ENCODE measurements around the gene UHRF2. TPM values are rescaled to one million over a fixed set of nuclear protein-coding genes. Genes with fewer than 3 reads are reported as not detected.

UHRF2 gene
- total RNA-seq, 2 donors from 2014 or later, result 15.2 TPM

DNA sequence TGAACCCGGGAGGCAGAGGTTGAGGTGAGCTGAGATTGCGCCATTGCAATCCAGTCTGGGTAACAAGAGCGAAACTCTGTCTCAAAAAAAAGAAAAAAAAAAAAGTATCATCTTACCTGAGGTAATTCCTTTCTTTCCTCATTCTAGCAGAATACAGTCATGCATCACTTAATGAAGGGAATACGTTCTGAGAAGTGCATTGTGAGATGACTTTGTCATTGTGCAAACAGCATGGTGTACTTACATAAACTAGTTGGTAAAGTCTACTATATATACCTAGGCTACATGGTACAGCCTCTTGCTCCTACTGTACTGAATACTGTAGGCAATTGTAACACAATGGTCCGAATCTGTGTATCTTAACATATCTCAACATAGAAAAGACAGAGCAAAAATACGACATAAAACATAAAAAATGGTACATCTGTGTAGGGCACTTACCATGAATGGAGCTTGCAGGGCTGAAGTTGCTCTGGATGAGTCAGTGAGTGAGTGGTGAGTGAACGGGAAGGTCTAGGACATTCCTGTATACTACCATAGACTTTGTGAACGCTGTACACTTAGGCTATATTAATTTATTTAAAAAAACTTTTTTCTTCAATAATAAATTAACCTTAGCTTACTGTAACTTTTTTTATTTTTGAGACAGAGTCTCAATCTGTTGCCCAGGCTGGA lies 132.2 kb downstream of the UHRF2 start:
- H3K27ac ChIP-seq, result no peak overlapping the region
- no peaks in the 10 kb centered on the region for H3K27me3 ChIP-seq
- no peak for DNase-seq (ENCODE audit: low spot score)

GRCh38 chr9:6549106-6549800 lies 136.3 kb downstream of the UHRF2 start:
- H3K9me3 ChIP-seq, result no peaks in the 10 kb centered on the region
- no peaks in the 10 kb centered on the region for H3K27me3 ChIP-seq
- H3K4me1 ChIP-seq, result no peaks in the 10 kb centered on the region
- no peak overlapping the region for H3K4me3 ChIP-seq
- no peak for TF ChIP-seq CTCF (IDR thresholded peaks at IDR 0.05)
- DNase-seq (ENCODE audit: low spot score), result no peak
- H3K36me3 ChIP-seq, result no peaks in the 10 kb centered on the region
- no peak overlapping the region for H3K27ac ChIP-seq

More for the DNA sequence above, 132.2 kb downstream of the UHRF2 start:
- no peak overlapping the region for H3K4me3 ChIP-seq
- TF ChIP-seq CTCF (IDR thresholded peaks at IDR 0.05), result no peak
- no peaks in the 10 kb centered on the region for H3K36me3 ChIP-seq
- H3K4me1 ChIP-seq, result no peaks in the 10 kb centered on the region
- no peaks in the 10 kb centered on the region for H3K9me3 ChIP-seq

DNA sequence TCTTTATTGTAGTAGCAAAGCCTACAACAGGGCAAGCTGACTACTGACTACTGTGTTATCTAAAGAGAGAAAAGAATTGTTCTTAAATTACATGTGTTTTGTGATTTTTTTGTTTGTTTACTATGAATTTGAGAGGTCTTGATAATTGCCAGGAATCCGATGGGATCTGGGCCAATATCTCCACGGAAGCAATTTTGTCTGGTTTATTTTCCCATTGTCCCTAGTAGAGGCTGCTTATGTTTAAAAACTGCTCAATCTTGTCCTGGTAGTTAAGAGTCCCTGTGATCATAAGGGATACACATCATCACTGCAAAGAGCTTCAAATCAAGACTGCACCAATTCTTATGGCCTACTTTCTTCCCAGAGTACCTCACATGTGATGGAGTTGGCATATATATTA lies 138.1 kb downstream of the UHRF2 start:
- Histone ChIP-seq H3K4me3 (no peak overlapping the region), H3K36me3 (no peaks in the 10 kb centered on the region), H3K27ac (no peak overlapping the region), H3K27me3 (no peaks in the 10 kb centered on the region), H3K9me3 (no peaks in the 10 kb centered on the region), H3K4me1 (no peaks in the 10 kb centered on the region)
- no peak for DNase-seq (ENCODE audit: low spot score)
- TF ChIP-seq CTCF (IDR thresholded peaks at IDR 0.05), result no peak

- Histone ChIP-seq H3K9me3 (no peaks in the 10 kb centered on the region), H3K27me3 (no peaks in the 10 kb centered on the region), H3K4me1 (no peaks in the 10 kb centered on the region), H3K27ac (no peak overlapping the region), H3K36me3 (no peaks in the 10 kb centered on the region), H3K4me3 (no peak overlapping the region)
- DNase-seq (ENCODE audit: low spot score), result no peak
- TF ChIP-seq CTCF (IDR thresholded peaks at IDR 0.05), result no peak
Observed at GRCh38 chr9:6552033-6552432, 139.0 kb downstream of the UHRF2 start.

GRCh38 chr9:6552498-6553121 lies 139.6 kb downstream of the UHRF2 start:
- no peak overlapping the region for H3K27ac ChIP-seq
- no peaks in the 10 kb centered on the region for H3K27me3 ChIP-seq
- no peak for DNase-seq (ENCODE audit: low spot score)
- no peaks in the 10 kb centered on the region for H3K36me3 ChIP-seq
- H3K9me3 ChIP-seq, result no peaks in the 10 kb centered on the region
- no peak overlapping the region for H3K4me3 ChIP-seq
- TF ChIP-seq CTCF (IDR thresholded peaks at IDR 0.05), result no peak
- H3K4me1 ChIP-seq, result no peaks in the 10 kb centered on the region

Data from right atrium auricular region (tissue), 2 donors.